Stimulated activated CD8-positive, alpha-beta memory T cell treated with anti-CD3 and anti-CD28 coated beads, Interleukin-4, amount 100 ng/mL, for 1 hour (primary cell): ENCODE measurements around the gene ARRDC2.
"Not testable (repeated sequence)": the region's sequence is repeated elsewhere in the genome, so short reads cannot be mapped to it uniquely, and the experiment has no call there.

Source experiments
- DNase-seq, 2 donors: peaks; one replicate each; pipeline ENCODE4 v3.0.0-alpha.2; 2020; ENCODE audit warnings: low read depth in 2 of 2, low spot score in 1 of 2

ARRDC2 gene

DNA sequence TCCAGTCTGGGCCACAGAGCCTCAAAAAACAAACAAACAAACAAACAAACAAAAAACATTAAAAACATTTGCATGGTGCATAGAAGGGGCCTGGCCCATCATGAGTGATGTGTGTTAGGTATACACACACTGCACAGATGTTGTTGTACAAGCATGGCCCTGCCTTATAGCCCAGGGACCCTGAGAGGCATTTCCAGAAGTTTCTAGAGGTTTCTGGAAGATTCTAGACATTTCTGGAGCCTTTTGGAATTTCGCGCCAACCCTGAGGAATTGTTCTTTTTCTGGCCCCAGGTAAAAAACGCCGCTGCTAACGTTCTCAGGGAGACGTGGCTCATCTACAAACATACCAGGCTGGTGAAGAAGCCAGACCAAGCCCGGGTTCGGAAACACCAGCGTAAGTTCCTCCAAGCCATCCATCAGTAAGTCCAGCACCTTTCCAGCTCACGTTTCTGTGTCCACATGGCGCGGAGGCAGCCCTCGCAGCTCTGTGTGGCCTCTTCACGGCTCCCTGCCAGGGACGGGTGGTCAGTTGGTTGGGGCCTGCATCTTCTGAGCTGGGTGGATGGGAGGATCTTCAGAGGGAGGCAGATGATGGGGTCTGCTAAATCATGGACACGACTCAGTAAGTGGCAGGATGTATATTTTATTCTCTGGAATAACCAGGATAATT, 18.4 kb upstream of the ARRDC2 start:
- no peak for DNase-seq

DNA sequence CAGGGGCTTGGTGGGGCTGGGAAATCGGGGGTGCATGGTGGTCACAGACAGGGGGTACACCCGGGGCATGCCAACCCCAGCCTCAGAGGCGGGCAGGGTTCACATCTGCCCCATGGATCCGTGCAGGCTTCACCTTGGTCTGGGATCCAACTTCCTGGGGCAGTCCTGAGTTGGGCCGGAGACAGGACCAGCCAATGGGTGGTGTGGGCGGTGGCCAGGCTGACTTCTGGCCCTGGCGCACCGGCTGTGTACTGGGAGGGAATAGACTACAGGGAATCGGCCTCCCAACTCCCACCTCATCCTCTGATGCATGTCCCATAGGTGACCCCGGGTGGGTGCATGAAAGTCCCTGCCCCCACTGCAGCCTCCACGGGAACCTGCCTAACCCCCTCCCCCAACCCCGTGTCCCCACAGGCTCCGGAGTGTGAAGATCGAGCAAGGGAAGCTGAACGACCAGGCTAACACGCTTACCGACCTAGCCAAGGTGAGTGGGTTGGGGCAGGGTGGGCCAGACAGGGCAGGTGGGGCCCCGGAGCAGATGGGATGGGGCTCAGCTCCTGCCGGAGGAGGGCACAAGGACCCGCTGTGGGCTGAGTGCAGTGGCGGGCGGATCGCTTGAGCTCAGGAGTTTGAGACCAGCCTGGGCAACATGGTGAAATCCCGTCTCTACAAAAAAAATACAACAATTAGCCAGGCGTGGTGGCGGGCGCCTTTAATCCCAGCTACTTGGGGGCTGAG, 14.7 kb upstream of the ARRDC2 start:
- DNase-seq: no peak

GRCh38 chr19:17996826-17997316, 11.1 kb upstream of the ARRDC2 start:
- peak; percentile 75 to 83 for DNase-seq

- DNase-seq: no peak
These were observed 9.8 kb upstream of the ARRDC2 start for GRCh38 chr19:17997969-17998826.

- DNase-seq: no peak
These were observed 9.2 kb upstream of the ARRDC2 start for GRCh38 chr19:17998827-17999150.

GRCh38 chr19:17999684-18000479, 8.1 kb upstream of the ARRDC2 start:
- DNase-seq: no peak

DNA sequence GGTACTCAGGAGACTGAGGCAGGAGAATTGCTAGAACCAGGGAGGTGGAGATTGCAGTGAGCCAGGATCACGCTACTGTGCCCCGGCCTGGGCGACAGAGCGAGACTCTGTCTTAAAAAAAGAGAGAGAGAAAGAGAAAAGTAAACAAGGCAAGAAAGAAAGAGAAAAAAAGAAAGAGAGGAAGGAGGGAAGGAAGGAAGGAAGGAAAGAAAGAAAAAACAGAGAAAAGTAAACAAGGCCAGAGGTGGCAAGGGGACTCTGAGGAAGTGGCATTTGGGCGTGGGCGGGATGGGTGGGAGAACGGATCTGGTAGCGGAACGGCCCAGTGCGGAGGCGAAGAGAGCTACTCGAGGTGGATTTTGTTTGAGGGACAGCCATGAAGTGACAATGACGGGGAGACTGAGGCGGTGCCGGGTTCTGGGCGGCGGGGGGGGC, 7.5 kb upstream of the ARRDC2 start:
- no peak for DNase-seq

DNA sequence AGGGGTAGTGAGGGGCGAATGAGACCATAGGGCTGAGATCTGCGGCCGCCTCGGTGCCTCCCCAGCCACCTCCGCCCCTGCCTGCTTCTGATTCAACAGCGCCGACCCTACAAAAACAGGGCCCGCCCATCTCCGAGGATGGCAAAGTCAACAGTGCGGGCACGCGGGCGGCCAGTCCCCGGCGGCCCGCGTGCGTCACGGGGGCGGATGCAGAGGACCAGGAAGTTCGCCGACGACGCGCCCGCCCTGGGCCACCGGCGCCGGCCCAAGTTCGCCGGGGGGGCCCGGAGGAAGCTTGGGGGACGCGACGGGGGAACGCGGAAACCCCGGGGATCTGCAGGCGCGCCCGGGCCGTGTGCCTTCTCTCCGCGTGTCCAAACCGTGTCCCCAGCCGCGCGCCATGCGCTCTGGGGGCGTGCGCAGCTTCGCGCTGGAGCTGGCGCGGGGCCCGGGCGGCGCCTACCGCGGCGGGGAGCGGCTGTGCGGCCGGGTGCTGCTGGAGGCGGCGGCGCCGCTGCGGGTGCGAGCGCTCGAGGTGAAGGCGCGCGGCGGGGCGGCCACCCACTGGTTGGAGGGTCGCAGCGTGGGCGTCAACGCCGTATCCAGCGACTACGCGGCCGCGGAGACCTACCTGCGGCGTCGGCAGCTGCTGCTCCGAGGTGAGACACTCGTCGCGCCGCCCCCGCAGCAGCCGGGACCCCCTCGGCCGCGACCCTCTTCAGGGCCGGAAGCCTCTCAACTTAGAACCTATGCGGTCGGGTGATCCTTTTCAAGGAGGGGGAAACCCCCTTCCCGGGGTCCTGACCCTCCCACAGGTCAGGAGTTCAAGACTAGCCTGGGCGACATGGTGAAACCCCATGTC, 6.8 kb upstream of the ARRDC2 start:
- peak; percentile 82 to 83 for DNase-seq

- no peak for DNase-seq
These were observed 6.1 kb upstream of the ARRDC2 start for GRCh38 chr19:18001777-18002345.

GRCh38 chr19:18002347-18002850, 5.6 kb upstream of the ARRDC2 start:
- DNase-seq: no peak

- not testable (repeated sequence) for DNase-seq
These were observed 2.2 kb upstream of the ARRDC2 start for GRCh38 chr19:18005750-18006149.

DNA sequence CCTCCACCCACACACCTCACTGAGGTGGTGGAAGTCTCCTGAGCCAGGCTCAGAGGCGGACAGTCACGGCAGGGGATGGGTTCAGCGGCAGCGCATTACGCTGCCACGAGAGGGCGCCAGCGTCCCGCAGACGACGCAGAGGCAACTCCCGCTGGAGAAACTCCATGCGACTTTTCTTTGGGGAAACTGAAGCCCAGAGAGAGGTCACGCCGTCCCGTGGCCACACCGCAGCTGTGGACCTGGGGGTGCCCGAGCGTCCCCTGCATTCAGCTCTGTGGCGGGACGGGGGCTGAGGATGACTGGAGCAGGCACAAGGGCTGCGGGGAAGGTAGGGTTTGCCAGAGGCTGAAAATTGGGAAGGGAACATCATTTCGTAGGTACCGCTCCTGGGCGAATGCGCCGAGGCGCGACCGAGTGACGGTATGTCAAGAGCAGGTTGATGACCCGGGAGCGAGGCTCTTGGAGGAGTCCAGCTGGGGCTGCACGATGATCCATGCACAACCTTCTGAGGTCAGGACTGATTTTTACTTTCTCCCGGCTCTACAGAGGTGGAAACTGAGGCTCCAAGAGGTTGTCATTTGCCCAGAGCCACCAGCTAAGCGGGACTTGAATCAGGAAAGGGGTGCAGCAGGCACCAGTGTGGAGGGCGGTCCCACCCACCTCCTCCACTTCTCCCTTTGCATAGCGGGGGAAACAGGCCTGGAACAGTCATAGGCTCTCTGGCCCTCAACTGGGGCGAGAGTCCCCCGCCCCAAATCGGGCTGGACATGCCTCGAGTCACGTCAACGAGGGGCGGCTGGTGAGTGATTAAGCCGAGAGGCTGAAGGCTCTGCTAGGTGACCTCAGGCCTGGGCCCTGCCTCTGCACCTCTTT, 690 bp upstream of the ARRDC2 start:
- DNase-seq: peak; percentile 60 to 69

DNA sequence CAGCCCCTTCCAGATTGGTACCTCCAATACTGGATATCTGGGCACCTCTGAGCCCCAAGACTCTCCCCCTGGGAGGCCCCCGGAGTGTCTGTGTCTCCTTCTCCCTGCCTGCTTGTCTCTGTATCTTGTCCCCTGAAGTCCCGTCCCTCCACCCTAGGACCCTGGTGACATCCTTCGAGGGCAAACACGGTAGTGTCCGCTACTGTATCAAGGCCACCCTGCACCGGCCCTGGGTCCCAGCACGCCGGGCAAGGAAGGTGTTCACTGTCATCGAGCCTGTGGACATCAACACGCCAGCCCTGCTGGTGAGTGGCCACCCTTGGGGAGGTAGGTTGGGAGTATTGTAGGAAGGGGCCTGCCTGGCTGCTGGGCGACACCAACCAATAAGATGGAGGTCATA, 844 bp downstream of the ARRDC2 start:
- DNase-seq: no peak

GRCh38 chr19:18009412-18010066, 1.6 kb downstream of the ARRDC2 start:
- no peak for DNase-seq

GRCh38 chr19:18010149-18010548, 2.2 kb downstream of the ARRDC2 start:
- DNase-seq: no peak

DNA sequence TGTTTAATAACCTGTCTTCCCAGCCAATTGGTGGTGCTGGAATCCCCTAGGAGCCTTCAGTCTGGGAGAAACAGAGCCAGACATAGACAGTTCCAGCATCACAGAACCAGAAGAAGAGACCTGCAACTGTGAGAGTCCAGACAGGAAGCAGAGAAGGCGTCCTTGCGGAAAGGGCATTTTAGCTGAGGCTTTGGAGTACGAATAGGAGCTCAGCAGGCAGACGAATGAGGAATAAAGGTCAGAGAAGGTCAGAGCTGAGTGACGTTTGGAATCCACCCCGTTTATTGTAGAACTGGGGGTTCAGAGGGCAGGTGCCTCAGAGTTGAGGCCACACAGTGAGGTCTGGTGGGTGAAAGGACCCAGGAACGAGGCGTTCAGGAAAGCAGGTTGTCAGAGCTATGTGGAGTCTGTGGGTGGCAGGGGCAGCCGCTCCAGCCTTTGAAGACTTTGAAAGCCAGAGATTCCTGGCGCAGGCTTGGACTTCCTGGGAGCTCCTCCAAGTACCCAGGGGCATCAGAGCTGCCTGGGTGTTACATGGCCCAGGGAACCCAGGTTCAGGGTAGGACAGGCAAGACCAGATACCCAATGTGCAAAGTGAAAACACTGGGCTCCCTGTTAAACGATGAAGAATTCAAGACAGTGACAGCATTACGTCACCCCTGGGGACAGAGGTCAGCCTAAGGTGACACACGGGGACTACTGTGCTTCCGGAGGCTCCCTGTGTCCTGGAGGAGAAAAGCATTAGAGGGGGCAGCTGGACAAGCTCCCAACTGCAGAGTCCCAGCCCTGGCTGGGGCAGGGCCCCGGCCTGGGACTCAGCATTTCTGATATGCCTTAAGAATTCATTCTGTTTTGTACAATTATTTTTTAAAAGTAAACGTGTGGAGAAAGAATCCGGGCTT, 5.5 kb downstream of the ARRDC2 start:
- DNase-seq: no peak

DNA sequence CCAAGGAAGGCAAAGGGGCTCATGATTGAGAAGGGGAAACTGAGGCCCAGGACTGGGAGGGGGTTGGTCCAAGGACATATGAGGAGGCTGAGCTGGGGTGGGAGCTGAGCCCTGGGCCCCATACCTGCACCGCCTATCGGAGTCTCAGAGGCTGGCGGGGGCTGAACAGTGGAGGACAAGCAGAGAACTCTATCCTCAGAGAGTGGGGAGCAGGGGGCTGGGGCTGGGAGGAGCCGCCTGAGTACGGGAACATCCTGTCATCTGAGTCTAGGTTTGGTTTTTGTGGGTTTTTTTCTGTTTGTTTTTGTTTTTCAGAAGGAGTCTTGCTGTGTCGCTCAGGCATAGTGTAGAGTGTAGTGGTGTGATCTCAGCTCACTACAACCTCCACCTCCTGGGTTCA, 6.2 kb downstream of the ARRDC2 start:
- no peak for DNase-seq
